Kidney (tissue), 14 donors: ENCODE results near the gene ICA1. TPM values are rescaled to one million over a fixed set of nuclear protein-coding genes. Genes with fewer than 3 reads are reported as not detected.

ENCODE experiments used
- DNase-seq, 5 donors: peaks; one replicate each; pipeline ENCODE4 v3.0.0-alpha.2; 2013 to 2020
- FAIRE-seq: peaks from 2 replicates; lab custom pipeline; 2012; peaks lifted over from hg19 to GRCh38; lab: Jason Lieb, UNC
- H3K27ac ChIP-seq, 2 donors: one replicate each; pipeline ENCODE4 v1.7.0; 2013; ENCODE audit warnings: low read depth in 2 of 2, low read length in 2 of 2, inconsistent platforms in 1 of 2
- H3K27me3 ChIP-seq: one replicate; pipeline ENCODE4 v1.7.1; 2013; ENCODE audit warnings: low read length, inconsistent platforms; ENCODE audit not compliant: control insufficient read depth, insufficient read depth
- H3K36me3 ChIP-seq, 3 donors: one replicate each; pipeline versions ENCODE4 v1.7.0 to v1.7.1; 2013; ENCODE audit warnings: low read length in 3 of 3, control low read depth in 1 of 3, inconsistent platforms in 1 of 3; ENCODE audit not compliant: insufficient read depth in 3 of 3, control insufficient read depth in 2 of 3
- H3K4me1 ChIP-seq, 3 donors: one replicate each; pipeline versions ENCODE4 v1.7.0 to v1.7.1; 2013; ENCODE audit warnings: low read length in 3 of 3, inconsistent platforms in 1 of 3, low read depth in 1 of 3; ENCODE audit not compliant: control insufficient read depth in 2 of 3, insufficient read depth in 2 of 3
- H3K4me3 ChIP-seq, 3 donors: one replicate each; pipeline versions ENCODE4 v1.7.0 to v1.8.1; 2013; ENCODE audit warnings: low read length in 3 of 3, control low read depth in 1 of 3, inconsistent platforms in 1 of 3
- H3K9ac ChIP-seq, 3 donors: one replicate each; pipeline versions ENCODE4 v1.7.0 to v1.7.1; 2013; ENCODE audit warnings: low read length in 3 of 3, control low read depth in 1 of 3, inconsistent platforms in 1 of 3
- H3K9me3 ChIP-seq, 3 donors: one replicate each; pipeline versions ENCODE4 v1.7.0 to v1.7.1; 2013; ENCODE audit warnings: low read length in 3 of 3, control low read depth in 1 of 3, inconsistent platforms in 1 of 3; ENCODE audit not compliant: control insufficient read depth in 2 of 3, insufficient read depth in 1 of 3
- intact Hi-C: fragments of 100-400 bp; cut with DNase I; formaldehyde crosslinking; loops from one replicate; pipeline ENCODE4 v1.11.1; 2022
- polyA plus RNA-seq: library from polyadenylated mRNA; stranded (reverse); fragments of 350-450 nt; fragmentation: Illumina TruSeq; extraction: RNeasy Lipid Tissue Mini Kit (QIAGEN cat#74804); gene quantifications from one replicate; pipeline ENCODE4 v1.2.3, GENCODE V29; 2014; ENCODE audit warnings: low read depth, low replicate concordance; ENCODE audit not compliant: insufficient read depth
- total RNA-seq: library from RNA; stranded (reverse); fragmentation: NEBNext Ultra II Directional; extraction: Animal tissue kit (Norgen Biotek cat#: 25700); gene quantifications from one replicate; pipeline ENCODE4 v1.2.1, GENCODE V29; 2021
- TF ChIP-seq, protein P1 (sequence below): IDR thresholded peaks from 3 replicates; pipeline ENCODE4 v1.5.1; 2012; ENCODE audit warnings: mild to moderate bottlenecking, moderate library complexity, borderline replicate concordance; ENCODE audit not compliant: insufficient read depth; ENCODE audit errors: extremely low read depth
- donor health status: control.
- donor health status: control.
- donor health status: control.
- donor health status: control.
- donor health status: control.
- donor health status: DM: yes; HTN: yes; CAD: no.
- donor health status: Normal renal cell carcinoma (clear cell type).

ICA1 gene
- total and polyA plus RNA-seq, 2 donors from 2014 or later, result 24.2 to 41.8 TPM

DNA sequence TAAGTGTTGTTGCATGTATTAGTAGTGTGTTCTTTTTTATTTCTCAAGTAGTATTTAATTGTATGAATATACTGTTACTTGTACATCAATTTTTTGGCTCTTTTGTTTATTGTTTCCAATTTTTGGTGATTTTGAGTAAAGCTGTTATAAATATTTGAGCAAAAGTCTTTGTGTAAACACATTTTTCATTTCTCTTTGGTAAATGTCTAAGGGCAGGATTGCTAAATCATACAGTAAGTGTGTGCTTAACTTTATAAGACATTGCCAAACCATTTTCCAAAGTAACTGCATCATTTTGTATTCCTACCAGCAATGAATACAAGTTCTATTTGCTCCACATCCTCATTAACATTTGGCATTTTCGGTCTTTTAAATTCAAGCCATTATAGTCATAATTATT lies 92.8 kb downstream of the ICA1 start:
- Histone ChIP-seq H3K9me3 (no peaks in the 10 kb centered on the region), H3K4me3 (no peak overlapping the region), H3K27me3 (no peaks in the 10 kb centered on the region), H3K9ac (no peak overlapping the region), H3K36me3 (no peaks in the 10 kb centered on the region), H3K4me1 (no peaks in the 10 kb centered on the region), H3K27ac (no peak overlapping the region)
- DNase-seq (no peak), FAIRE-seq (peak; percentile 6)
- TF ChIP-seq, protein P1, sequence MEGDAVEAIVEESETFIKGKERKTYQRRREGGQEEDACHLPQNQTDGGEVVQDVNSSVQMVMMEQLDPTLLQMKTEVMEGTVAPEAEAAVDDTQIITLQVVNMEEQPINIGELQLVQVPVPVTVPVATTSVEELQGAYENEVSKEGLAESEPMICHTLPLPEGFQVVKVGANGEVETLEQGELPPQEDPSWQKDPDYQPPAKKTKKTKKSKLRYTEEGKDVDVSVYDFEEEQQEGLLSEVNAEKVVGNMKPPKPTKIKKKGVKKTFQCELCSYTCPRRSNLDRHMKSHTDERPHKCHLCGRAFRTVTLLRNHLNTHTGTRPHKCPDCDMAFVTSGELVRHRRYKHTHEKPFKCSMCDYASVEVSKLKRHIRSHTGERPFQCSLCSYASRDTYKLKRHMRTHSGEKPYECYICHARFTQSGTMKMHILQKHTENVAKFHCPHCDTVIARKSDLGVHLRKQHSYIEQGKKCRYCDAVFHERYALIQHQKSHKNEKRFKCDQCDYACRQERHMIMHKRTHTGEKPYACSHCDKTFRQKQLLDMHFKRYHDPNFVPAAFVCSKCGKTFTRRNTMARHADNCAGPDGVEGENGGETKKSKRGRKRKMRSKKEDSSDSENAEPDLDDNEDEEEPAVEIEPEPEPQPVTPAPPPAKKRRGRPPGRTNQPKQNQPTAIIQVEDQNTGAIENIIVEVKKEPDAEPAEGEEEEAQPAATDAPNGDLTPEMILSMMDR, result no peak
- intact Hi-C loops, result no loop called here

DNA sequence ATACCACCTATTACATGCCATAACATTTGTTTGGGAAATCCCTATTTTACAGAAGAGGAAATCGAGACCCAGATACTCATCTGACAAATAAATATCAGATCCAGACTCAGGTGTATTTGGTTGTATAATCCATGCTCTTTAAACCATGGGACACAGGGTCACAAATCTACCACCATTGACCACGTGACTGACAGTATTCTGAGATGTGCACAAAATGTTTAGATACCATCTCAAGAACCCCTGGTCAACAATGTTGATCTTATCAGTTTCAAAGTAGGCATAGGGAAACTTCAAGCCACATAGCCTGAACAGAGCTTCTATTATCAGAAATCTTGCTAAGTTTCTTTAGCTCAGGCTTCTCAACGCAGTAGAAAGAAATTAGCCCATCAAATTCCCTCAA lies 93.6 kb downstream of the ICA1 start:
- H3K36me3 ChIP-seq, result no peaks in the 10 kb centered on the region
- intact Hi-C loops, result no loop called here
- no peak overlapping the region for H3K4me3 ChIP-seq
- TF ChIP-seq, protein P1, result no peak
- no peaks in the 10 kb centered on the region for H3K27me3 ChIP-seq
- FAIRE-seq (no peak), DNase-seq (no peak)
- no peaks in the 10 kb centered on the region for H3K9me3 ChIP-seq
- no peak overlapping the region for H3K27ac ChIP-seq
- H3K9ac ChIP-seq, result no peak overlapping the region
- peaks cover 0 to 2% (median 0%) of the 10 kb centered on the region in 3 donors for H3K4me1 ChIP-seq

DNA sequence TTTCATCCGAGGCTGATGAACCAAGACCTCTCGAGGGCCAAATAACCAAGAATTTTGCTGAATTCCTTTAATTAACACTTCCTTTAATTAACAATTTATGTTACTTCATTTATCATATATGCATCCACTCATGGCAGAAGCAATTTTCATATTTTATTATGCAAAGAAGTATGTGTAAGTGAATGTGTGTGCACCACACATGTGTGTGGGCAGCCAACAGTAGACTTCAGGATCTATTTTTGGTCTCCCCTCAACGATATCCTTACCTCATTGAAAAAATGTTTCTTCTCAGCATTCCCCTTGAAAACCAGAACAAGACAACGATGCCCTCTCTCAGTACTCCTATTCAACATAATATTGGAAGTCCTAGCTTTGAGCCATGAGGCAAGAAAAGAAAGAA lies 96.8 kb downstream of the ICA1 start:
- Histone ChIP-seq H3K4me3 (no peak overlapping the region), H3K9ac (no peak overlapping the region), H3K4me1 (peaks cover 0 to 2% (median 0%) of the 10 kb centered on the region in 3 donors), H3K36me3 (no peaks in the 10 kb centered on the region), H3K9me3 (no peaks in the 10 kb centered on the region), H3K27ac (no peak overlapping the region), H3K27me3 (no peaks in the 10 kb centered on the region)
- FAIRE-seq (no peak), DNase-seq (no peak)
- TF ChIP-seq, protein P1, result no peak
- intact Hi-C loops, result no loop called here

DNA sequence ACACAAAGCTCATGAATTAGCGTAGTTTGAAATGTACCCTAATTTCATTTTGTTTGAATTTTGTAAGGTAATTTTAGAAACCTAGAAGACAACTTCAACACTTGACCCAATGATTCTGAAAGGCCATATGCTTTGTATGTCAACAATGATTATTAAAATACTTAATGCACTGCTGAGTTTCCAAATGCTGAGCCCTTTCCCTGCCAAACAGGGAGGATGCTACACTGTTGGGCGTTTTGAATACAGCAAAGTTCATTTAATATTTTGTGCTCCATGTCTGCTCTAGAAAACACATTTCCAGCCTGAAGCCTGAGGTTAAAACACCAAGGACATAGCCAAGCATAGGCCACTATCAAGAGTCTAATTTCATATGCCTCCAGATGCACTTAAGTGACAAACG lies 99.8 kb downstream of the ICA1 start:
- intact Hi-C loops, result no loop called here

More for the DNA sequence above, 99.8 kb downstream of the ICA1 start:
- H3K4me1 ChIP-seq, result peaks cover 0 to 2% (median 0%) of the 10 kb centered on the region in 3 donors
- no peaks in the 10 kb centered on the region for H3K27me3 ChIP-seq
- no peaks in the 10 kb centered on the region for H3K9me3 ChIP-seq
- TF ChIP-seq, protein P1, result no peak
- FAIRE-seq (no peak), DNase-seq (no peak)
- peaks cover 0 to 2% (median 0%) of the 10 kb centered on the region in 3 donors for H3K36me3 ChIP-seq
- H3K9ac ChIP-seq, result no peak overlapping the region
- no peak overlapping the region for H3K4me3 ChIP-seq
- H3K27ac ChIP-seq, result no peak overlapping the region
